ENCODE measurements around the gene DHRS13.
"Not testable (repeated sequence)": the region's sequence is repeated elsewhere in the genome, so short reads cannot be mapped to it uniquely, and the experiment has no call there.

Gene DHRS13

DNA sequence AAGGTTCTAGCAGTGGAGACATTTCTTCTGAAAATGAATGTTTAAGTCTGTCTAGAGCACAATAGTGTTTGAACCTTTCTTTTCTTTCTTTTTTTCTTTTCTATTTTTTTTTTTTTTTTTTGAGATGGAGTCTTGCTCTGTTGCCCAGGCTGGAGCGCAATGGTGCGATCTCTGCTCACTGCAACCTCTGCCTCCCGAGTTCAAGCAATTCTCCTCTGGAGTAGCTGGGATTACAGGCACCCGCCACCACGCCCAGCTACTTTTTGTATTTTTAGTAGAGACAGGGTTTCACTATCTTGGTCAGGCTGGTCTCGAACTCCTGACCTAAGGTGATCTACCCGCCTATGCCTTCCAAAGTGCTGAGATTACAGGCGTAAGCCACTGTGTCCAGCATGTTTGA, 31.6 kb upstream of the DHRS13 start:
- DNase-seq, result not testable (repeated sequence)

GRCh38 chr17:28929787-28930186, 26.9 kb upstream of the DHRS13 start:
- DNase-seq, result no peak

DNA sequence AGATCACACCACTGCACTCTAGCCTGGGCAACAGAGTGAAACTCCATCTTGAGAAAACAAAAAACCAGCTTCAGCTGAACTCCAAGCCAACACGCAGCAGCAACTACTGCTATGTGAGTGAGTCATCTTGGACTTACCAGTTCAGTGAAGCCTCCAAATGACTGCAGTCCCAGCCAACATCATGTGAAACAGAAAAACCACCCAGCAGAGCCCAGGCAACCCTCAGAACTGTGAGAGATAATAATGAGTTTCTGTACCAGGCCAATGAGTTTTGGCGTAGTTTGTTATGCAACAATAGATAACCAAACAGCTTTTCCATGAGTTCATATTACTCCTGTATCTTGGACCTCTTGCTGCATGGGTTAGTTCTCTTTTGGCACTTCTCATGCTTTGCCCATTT, 25.2 kb upstream of the DHRS13 start:
- peak; percentile 89 for DNase-seq

DNA sequence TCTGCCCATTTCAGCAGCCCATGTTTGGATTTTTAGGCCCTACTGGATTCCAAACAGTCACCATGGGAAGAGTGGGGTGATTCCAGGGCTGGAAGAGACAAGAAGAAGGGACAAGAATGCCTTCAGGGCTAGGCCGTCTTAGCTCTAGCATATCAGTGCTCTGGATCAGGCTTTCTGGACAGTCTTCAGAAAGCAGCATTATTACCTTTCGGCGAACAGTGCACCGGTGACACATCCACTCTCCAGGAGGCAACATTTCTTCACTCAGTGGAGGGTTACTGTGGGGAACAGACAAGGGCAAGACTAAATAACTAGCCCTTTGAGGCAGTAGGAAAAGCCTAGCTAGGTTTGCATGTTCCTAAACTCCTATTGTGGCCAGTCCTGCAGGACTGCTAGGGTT, 23.9 kb upstream of the DHRS13 start:
- no peak for DNase-seq

GRCh38 chr17:28926366-28926765, 23.5 kb upstream of the DHRS13 start:
- DNase-seq, result no peak

- peak; percentile 40 for DNase-seq
These were observed 23.1 kb upstream of the DHRS13 start for GRCh38 chr17:28925912-28926365.

DNA sequence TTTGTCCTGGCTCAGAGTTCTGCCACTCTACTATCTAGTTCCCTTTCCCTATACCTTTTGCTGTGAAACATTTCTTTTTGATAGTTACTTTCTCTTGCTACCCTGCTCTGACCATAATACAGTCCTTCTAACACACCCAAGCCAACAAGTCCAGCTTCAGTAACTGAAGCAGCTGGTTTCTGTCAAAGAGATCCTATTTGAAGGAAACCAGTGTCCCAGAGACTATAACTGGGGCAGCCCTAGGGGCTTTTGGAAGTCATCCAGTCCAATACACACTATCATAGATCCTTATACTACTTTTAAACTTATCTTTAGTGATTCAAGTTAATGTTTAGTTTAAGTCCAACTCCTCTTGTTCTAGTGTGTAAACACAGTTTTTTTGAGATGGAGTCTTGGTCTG, 17.3 kb upstream of the DHRS13 start:
- DNase-seq, result no peak

- DNase-seq, result no peak
These were observed 15.4 kb upstream of the DHRS13 start for GRCh38 chr17:28918295-28918694.

DNA sequence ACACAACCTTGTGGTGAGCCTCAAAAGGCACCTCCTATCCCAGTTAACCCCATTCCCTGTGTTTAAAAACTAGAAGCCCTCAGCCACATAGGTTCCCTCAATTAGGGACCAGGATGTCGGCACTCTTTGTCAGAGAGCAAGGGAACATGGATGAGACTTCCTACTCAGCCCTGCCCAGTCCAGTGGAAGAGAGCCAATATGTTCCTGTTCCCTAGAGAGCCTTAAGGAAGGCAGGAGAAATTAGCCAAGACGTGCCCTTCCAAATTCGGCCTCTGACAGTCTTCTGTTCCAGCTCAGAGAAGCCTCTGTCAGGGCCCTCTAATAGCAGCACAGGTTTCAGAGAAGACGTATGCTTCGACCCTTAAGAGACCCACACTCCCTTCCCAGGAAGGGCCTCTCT, 14.6 kb upstream of the DHRS13 start:
- no peak for DNase-seq

DNA sequence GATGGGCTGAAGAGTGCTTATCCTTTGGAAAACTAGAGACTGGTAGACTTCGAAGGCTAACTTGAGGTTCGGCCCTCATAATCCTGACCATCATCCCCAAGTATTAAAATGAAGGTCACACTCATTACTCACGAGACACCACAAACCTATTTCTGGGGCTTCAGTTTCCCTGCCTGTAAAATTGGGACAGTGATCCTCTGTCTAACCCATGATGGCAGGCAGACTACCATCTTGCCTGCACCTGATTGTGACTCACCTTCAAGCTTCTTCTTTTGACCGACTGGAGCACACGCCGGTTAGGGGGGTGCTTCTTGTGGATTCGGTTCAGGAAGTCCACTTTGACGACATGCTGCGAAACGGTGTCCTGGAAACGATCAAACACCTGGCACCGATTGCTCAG, 14.2 kb upstream of the DHRS13 start:
- no peak for DNase-seq

DNA sequence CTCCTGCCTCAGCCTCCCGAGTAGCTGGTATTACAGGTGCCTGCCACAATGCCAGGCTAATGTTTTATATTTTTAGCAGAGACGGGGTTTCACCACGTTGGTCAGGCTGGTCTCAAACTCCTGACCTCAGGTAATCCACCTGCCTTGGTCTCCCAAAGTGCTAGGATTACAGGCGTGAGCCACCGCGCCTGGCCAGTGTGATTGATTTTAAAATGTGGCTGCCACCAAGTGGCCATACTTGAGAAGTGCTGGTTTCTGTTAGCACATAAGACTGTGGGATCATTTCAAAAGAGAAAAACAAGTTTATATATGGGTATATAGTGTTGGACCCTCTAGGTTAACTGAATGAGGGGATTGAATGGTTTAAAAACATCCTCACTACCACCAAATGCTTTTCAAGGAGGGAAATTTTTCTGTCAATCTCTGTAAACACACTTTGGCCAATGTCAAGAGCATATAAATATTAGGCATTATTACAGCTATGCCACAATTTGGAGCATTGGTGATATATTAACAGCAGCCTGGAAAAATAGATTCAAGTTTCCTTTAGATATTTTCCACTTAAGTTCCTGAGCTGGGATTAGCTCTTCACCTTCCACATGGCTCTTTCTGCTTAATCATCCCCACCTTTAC, 13.5 kb upstream of the DHRS13 start:
- no peak for DNase-seq

GRCh38 chr17:28912938-28913333, 10.1 kb upstream of the DHRS13 start:
- no peak for DNase-seq

GRCh38 chr17:28912281-28912937, 9.5 kb upstream of the DHRS13 start:
- DNase-seq, result no peak

- DNase-seq, result no peak
These were observed 8.6 kb upstream of the DHRS13 start for GRCh38 chr17:28911411-28912045.

DNA sequence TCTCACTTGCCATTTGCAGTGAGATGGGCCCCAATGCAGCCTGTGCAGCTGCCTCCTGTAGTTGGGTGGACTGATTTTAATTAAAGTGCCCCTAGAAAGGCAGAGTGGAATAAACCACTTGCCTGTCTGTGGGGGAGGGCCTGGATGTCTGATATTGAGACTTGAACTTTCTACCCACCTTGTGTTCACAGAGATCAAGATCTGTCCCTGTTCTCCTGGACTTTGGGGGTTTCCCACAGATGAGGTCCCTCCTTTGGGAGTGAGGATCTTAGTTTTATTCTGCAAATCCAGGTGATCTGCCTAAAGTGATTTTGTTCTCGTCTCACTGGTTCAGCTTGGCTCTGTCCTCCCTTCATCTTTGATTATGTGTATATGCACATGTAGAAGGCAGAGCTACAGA, 7.7 kb upstream of the DHRS13 start:
- no peak for DNase-seq

GRCh38 chr17:28908640-28909167, 5.8 kb upstream of the DHRS13 start:
- peak; percentile 32 for DNase-seq

DNA sequence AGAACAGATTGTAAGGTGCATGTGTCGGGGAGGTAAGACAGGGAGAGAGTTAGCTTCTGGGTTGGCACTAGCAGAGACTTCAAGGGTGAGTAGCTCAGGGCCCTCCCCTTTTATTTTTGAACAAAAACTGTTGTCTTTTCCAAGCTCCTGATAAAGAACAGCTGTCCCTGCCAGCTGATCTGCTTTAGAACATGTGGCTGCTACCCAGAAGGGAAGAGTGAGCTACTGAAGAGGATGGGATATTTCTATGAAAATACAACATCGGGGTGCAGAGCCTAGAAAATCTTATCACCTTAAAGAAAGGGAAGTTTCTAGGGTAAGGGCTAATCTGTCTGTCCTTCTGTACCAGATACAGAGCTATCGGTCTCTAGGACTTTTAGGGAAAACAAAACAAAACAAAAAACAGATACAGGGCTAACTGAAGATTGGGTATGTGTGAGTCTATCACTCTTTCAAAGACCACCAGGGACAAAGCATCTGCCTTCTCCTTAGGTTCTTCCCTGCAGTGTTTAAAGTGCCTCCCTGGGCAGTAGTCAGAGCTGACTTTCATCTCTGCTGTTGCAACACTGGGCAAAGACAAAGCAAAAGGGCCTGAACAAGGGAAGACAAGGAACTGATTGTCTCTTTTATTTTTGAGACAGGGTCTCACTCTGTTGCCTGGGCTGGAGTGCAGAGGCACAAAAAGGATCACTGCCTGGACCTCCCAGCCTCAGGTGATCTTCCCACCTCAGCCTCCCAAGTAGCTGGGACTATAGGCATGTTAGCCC, 5.0 kb upstream of the DHRS13 start:
- no peak for DNase-seq

DNA sequence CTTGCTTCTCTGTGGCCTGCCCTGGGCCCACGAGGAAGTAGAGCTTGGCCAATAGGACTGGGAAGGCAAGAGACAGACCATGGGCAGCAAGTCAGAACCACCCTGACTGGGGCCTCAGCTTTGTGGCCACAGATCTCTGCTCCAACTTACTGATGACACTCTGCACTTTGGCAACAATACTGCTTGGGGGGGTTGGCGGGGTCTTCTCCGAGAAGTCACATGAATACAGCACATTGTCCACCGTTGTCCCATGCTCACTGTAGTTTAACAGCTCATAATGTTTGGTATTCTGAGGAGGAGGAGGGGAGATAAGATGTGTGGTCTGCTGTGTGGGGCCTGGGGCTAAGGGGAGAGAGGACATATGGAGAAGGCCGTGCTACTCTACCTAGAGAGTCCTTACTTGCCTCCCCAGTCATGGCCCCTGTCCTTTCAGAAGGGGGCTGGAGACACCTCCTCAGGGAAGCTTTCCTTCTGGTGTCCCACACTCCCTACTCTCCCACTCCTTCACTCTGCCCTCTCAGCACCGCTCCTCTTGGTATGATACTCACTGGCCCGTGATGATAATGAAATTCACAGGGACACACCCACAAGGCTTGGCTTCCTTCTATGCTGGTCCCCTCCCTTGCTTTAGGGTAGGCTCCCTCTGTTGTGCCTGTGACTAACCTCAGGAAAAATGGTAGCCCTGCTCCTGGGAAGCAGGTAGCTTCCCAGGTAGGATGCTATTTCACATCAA, 4.0 kb upstream of the DHRS13 start:
- no peak for DNase-seq

- DNase-seq, result no peak
These were observed 3.4 kb upstream of the DHRS13 start for GRCh38 chr17:28906276-28906675.

DNA sequence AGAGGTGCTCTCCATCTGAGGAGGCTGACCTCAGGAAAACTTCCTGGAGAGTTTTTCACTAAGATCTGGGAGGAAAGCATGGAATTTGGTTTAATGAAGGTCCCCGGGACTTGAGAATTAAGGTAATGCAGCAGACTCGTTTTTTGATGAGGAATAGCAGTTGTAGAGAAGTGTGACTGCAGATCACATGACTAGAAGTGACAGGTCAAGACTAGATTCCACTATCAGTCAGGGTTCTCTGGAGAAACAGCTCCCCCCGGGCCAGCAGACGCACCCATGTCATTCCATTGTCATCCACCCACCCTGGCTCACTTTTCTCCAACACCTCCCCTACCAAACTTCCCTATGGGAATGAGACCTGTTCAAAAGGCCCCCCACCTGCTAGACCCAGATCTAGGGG, 1.9 kb upstream of the DHRS13 start:
- no peak for DNase-seq

- not testable (repeated sequence) for DNase-seq
These were observed 615 bp upstream of the DHRS13 start for GRCh38 chr17:28903546-28903841.

DNA sequence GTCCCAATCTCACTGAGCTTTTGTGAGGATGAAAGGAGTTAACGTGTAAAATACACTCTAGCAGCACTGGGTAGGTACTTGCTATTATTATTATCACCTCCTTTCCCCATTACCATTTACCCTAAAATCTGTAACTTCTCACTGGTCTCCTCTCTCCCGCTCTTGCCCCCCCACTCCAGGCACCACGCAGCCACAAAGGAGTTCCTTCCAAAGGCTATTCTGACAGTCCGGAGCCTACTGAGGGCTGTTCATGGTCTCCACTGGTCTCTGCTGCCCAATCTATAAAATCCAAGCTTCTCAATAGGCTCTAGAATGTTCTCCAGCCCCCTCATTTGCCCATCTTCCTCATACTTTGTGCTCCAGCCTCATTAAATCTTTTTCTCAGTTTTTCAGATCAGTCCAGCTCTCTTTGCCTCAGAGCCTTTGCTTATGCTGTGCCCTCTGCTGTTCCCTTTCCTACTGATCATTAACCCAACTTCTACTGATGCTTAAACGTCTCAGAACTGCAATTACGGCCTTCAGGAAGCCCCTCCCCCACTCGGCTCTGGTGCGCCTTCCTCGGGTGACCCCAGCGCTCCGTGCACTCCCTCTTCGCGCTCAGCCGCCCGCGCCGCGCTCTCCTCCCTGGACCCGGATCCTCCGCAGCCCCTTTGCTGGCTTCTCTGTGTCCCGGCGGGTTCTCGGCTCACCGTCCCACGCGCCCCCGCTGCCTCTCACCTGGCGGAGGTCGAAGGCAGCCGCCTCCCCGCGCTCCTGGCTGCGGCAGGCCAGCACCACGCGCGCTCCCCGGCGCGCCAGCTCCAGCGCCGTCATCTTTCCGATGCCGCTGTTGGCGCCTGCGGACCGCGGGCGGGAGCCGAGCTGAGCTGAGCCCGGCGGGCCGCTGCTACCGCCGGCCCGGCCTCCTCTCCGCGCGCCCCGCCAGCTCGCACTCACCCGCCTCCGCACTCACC, 737 bp downstream of the DHRS13 start:
- no peak for DNase-seq
